GM23338 (cell line): Measurements from ENCODE around the gene RPE.

Experiments
- CREB1 ChIP-seq: fragments of 250-450 bp; sonication (Bioruptor Pico); IDR thresholded peaks from 2 replicates; pipeline ENCODE4 v1.5.0; 2020; ENCODE audit warnings: low read depth, mild to moderate bottlenecking, moderate library complexity
- EZH2 ChIP-seq: fragments of 200-600 bp; sonication (generic); IDR thresholded peaks from one replicate; pipeline ENCODE4 v1.8.0; 2017; ENCODE audit warnings: antibody characterized with exemption, mild to moderate bottlenecking, low read depth; ENCODE audit not compliant: unreplicated experiment
- EZH2phosphoT487 ChIP-seq: fragments of 200-600 bp; sonication (generic); IDR thresholded peaks from one replicate; pipeline ENCODE4 v1.8.1; 2018; ENCODE audit warnings: antibody characterized with exemption; ENCODE audit not compliant: unreplicated experiment
- TF ChIP-seq, protein P1 (sequence below), 2 experiments: fragments of 200-600 bp in 1 of 2; sonication (generic) in 1 of 2; conservative IDR thresholded peaks; 2 replicates each; pipeline versions ENCODE4 v1.5.1 to v1.6.1; 2016 to 2017; ENCODE audit warnings: antibody characterized with exemption in 2 of 2, low read depth in 2 of 2, mild to moderate bottlenecking in 2 of 2, moderate library complexity in 1 of 2
- TF ChIP-seq, protein P2 (sequence below): IDR thresholded peaks from one replicate; pipeline ENCODE4 v1.6.1; 2018; ENCODE audit warnings: antibody characterized with exemption; ENCODE audit not compliant: unreplicated experiment

DNA sequence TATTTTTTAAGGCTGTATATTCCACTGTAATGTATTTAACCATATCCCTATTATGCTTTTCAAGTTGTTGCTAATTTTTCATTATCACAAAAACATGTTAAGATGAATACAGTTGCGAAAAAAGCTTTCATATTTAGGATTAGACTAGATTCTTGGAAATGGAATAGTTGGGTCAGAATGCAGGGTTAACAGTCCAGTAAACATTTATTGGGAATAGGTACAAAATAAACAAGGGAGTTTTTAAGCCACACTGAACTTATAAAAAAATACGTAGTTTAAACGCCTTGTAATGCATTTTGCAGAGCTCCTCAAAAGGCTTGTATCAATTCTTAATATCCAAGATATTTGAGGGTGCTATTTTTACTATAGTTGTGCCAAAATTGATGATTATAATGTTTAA is 35.6 kb downstream of the RPE start:
- TF ChIP-seq, protein P1, sequence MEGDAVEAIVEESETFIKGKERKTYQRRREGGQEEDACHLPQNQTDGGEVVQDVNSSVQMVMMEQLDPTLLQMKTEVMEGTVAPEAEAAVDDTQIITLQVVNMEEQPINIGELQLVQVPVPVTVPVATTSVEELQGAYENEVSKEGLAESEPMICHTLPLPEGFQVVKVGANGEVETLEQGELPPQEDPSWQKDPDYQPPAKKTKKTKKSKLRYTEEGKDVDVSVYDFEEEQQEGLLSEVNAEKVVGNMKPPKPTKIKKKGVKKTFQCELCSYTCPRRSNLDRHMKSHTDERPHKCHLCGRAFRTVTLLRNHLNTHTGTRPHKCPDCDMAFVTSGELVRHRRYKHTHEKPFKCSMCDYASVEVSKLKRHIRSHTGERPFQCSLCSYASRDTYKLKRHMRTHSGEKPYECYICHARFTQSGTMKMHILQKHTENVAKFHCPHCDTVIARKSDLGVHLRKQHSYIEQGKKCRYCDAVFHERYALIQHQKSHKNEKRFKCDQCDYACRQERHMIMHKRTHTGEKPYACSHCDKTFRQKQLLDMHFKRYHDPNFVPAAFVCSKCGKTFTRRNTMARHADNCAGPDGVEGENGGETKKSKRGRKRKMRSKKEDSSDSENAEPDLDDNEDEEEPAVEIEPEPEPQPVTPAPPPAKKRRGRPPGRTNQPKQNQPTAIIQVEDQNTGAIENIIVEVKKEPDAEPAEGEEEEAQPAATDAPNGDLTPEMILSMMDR (conservative IDR thresholded peaks at IDR 0.05; ENCODE audit: low read depth in 2 of 2) = no peak
- TF ChIP-seq EZH2 (no peak), EZH2phosphoT487 (no peak), CREB1 (CRISPR knock-in tag) (no peak)
- TF ChIP-seq, protein P2, sequence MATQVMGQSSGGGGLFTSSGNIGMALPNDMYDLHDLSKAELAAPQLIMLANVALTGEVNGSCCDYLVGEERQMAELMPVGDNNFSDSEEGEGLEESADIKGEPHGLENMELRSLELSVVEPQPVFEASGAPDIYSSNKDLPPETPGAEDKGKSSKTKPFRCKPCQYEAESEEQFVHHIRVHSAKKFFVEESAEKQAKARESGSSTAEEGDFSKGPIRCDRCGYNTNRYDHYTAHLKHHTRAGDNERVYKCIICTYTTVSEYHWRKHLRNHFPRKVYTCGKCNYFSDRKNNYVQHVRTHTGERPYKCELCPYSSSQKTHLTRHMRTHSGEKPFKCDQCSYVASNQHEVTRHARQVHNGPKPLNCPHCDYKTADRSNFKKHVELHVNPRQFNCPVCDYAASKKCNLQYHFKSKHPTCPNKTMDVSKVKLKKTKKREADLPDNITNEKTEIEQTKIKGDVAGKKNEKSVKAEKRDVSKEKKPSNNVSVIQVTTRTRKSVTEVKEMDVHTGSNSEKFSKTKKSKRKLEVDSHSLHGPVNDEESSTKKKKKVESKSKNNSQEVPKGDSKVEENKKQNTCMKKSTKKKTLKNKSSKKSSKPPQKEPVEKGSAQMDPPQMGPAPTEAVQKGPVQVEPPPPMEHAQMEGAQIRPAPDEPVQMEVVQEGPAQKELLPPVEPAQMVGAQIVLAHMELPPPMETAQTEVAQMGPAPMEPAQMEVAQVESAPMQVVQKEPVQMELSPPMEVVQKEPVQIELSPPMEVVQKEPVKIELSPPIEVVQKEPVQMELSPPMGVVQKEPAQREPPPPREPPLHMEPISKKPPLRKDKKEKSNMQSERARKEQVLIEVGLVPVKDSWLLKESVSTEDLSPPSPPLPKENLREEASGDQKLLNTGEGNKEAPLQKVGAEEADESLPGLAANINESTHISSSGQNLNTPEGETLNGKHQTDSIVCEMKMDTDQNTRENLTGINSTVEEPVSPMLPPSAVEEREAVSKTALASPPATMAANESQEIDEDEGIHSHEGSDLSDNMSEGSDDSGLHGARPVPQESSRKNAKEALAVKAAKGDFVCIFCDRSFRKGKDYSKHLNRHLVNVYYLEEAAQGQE = no peak
